MM.1S (cell line): Measurements from ENCODE around the gene SDR9C7.

Experiments used
- EZH2 ChIP-seq: fragments of 300-600 bp; sonication (generic); optimal IDR thresholded peaks from 2 replicates; pipeline ENCODE3; 2017; ENCODE audit warnings: low read depth, mild to moderate bottlenecking, antibody characterized with exemption, low read length, mixed read lengths
- EZH2phosphoT487 ChIP-seq: fragments of 300-600 bp; sonication (generic); IDR thresholded peaks from 2 replicates; pipeline ENCODE4 v1.6.1; 2018; ENCODE audit warnings: antibody characterized with exemption, low read length
- TF ChIP-seq, protein P1 (sequence below): fragments of 300-600 bp; sonication (generic); IDR thresholded peaks from 2 replicates; pipeline ENCODE4 v1.5.1; 2016; ENCODE audit warnings: antibody characterized with exemption, low read length, mixed read lengths

- TF ChIP-seq, protein P1, sequence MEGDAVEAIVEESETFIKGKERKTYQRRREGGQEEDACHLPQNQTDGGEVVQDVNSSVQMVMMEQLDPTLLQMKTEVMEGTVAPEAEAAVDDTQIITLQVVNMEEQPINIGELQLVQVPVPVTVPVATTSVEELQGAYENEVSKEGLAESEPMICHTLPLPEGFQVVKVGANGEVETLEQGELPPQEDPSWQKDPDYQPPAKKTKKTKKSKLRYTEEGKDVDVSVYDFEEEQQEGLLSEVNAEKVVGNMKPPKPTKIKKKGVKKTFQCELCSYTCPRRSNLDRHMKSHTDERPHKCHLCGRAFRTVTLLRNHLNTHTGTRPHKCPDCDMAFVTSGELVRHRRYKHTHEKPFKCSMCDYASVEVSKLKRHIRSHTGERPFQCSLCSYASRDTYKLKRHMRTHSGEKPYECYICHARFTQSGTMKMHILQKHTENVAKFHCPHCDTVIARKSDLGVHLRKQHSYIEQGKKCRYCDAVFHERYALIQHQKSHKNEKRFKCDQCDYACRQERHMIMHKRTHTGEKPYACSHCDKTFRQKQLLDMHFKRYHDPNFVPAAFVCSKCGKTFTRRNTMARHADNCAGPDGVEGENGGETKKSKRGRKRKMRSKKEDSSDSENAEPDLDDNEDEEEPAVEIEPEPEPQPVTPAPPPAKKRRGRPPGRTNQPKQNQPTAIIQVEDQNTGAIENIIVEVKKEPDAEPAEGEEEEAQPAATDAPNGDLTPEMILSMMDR = no peak
- TF ChIP-seq EZH2 (no peak), EZH2phosphoT487 (no peak)
Measured at GRCh38 chr12:56927281-56927680, 6.9 kb downstream of the SDR9C7 start.
